Endothelial cell of umbilical vein (primary cell): ENCODE data around the gene NLGN2. TPM values are rescaled to one million over a fixed set of nuclear protein-coding genes. Genes with fewer than 3 reads are reported as not detected.

Experiments
- BruUV-seq: library from RNA; stranded (reverse); fragments of 400-500 nt; replicated peaks from 2 replicates; lab custom pipeline; 2021; lab: Mats Ljungman, UMichigan
- CTCF ChIA-PET: fragments of 300-600, 350-600 bp; sonication (Branson Sonifier 250); formaldehyde crosslinking; loops from one replicate; lab custom pipeline; 2021; ENCODE audit warnings: antibody characterized with exemption, inconsistent platforms; lab: Charles Lee
- POLR2A ChIA-PET: fragments of 300-600, 350-600 bp; sonication (Branson Sonifier 250); formaldehyde crosslinking; loops from one replicate; lab custom pipeline; 2021; ENCODE audit warnings: antibody characterized with exemption, inconsistent platforms; lab: Charles Lee
- DNase-seq: peaks from one replicate; pipeline ENCODE4 v3.0.0-alpha.2; 2011; ENCODE audit warnings: low read depth, low spot score
- FAIRE-seq: peaks from 2 replicates; lab custom pipeline; 2011; peaks lifted over from hg19 to GRCh38; lab: Jason Lieb, UNC
- H2AFZ ChIP-seq: 2 replicates; pipeline ENCODE4 v1.6.0; 2012; ENCODE audit warnings: low read depth, low read length, control low read depth, inconsistent platforms
- H3K27ac ChIP-seq: 2 replicates; pipeline ENCODE4 v1.5.1; 2011; ENCODE audit warnings: low read depth, mild to moderate bottlenecking, control low read depth, low read length, moderate library complexity; ENCODE audit not compliant: insufficient read depth
- H3K27me3 ChIP-seq, 2 experiments: 2 replicates each; pipeline versions ENCODE4 v1.6.0 to v1.6.1; 2011; ENCODE audit warnings: low read length in 2 of 2, mixed read lengths in 1 of 2; ENCODE audit not compliant: control insufficient read depth in 2 of 2, insufficient read depth in 2 of 2
- H3K36me3 ChIP-seq, 2 experiments: 2 replicates in 1 of 2; 3 replicates in 1 of 2; pipeline ENCODE4 v1.5.1; 2011; ENCODE audit warnings: low read length in 2 of 2, mild to moderate bottlenecking in 1 of 2, moderate library complexity in 1 of 2; ENCODE audit not compliant: control insufficient read depth in 2 of 2, insufficient read depth in 2 of 2; ENCODE audit errors: extremely low read depth in 1 of 2
- H3K4me1 ChIP-seq: 3 replicates; pipeline ENCODE4 v1.5.1; 2011; ENCODE audit warnings: mild to moderate bottlenecking, low read length; ENCODE audit not compliant: control insufficient read depth, insufficient read depth; ENCODE audit errors: extremely low read depth
- H3K4me2 ChIP-seq: 2 replicates; pipeline ENCODE4 v1.6.1; 2011; ENCODE audit warnings: low read length, control low read depth, mixed read lengths; ENCODE audit not compliant: insufficient read depth
- H3K4me3 ChIP-seq, 3 experiments: fragments of 200-600 bp in 1 of 3; sonication (generic), shearing (Covaris generic) in 1 of 3; replicated peaks in 1 of 3; 2 replicates each; pipeline ENCODE4 v1.5.1; 2011 to 2016; ENCODE audit warnings: control low read depth in 3 of 3, low read length in 3 of 3, mild to moderate bottlenecking in 2 of 3, inconsistent platforms in 1 of 3, low read depth in 1 of 3, moderate library complexity in 1 of 3; ENCODE audit not compliant: insufficient read depth in 1 of 3
- H3K79me2 ChIP-seq: 2 replicates; pipeline ENCODE4 v1.6.0; 2012; ENCODE audit warnings: low read length, inconsistent platforms; ENCODE audit not compliant: control insufficient read depth, insufficient read depth
- H3K9ac ChIP-seq: replicated peaks from 2 replicates; pipeline ENCODE3; 2011; ENCODE audit warnings: low read length, control low read depth; ENCODE audit not compliant: insufficient read depth; ENCODE audit errors: extremely low read depth
- H3K9me1 ChIP-seq: replicated peaks from 3 replicates; pipeline ENCODE4 v1.6.0; 2011; ENCODE audit warnings: mild to moderate bottlenecking, low read length; ENCODE audit not compliant: control insufficient read depth, insufficient read depth; ENCODE audit errors: extremely low read depth
- H3K9me3 ChIP-seq: replicated peaks from 2 replicates; pipeline ENCODE4 v1.5.1; 2012; ENCODE audit warnings: low read length, inconsistent platforms; ENCODE audit not compliant: control insufficient read depth, insufficient read depth
- H4K20me1 ChIP-seq: replicated peaks from 2 replicates; pipeline ENCODE3; 2011; ENCODE audit warnings: mild to moderate bottlenecking, low read length; ENCODE audit not compliant: control insufficient read depth, insufficient read depth; ENCODE audit errors: extremely low read depth
- CTCF ChIP-seq, 2 donors: IDR thresholded peaks; 1 replicate in 1 of 2; 2 replicates in 1 of 2; pipeline ENCODE4 v1.5.1; 2011; ENCODE audit warnings: low read length in 2 of 2, mild to moderate bottlenecking in 2 of 2, moderate library complexity in 2 of 2, control low read depth in 1 of 2, inconsistent platforms in 1 of 2, low read depth in 1 of 2; ENCODE audit not compliant: insufficient read depth in 1 of 2; ENCODE audit errors: extremely low read depth in 1 of 2
- EZH2 ChIP-seq: IDR thresholded peaks from 2 replicates; pipeline ENCODE4 v1.6.1; 2012; ENCODE audit warnings: borderline replicate concordance, low read depth, mild to moderate bottlenecking, moderate library complexity, low read length, inconsistent platforms; ENCODE audit not compliant: severe bottlenecking
- FOS ChIP-seq: IDR thresholded peaks from 2 replicates; pipeline ENCODE4 v1.6.1; 2011; ENCODE audit warnings: mild to moderate bottlenecking, low read length, moderate library complexity, borderline replicate concordance; ENCODE audit not compliant: insufficient read depth
- GATA2 ChIP-seq: IDR thresholded peaks from 2 replicates; pipeline ENCODE4 v1.7.0; 2011; ENCODE audit warnings: low read depth, mild to moderate bottlenecking, moderate library complexity, mixed read lengths, low read length; ENCODE audit not compliant: insufficient read length, insufficient read depth
- JUN ChIP-seq: IDR thresholded peaks from 2 replicates; pipeline ENCODE4 v1.6.1; 2011; ENCODE audit warnings: borderline replicate concordance, low read depth; ENCODE audit not compliant: insufficient read length, insufficient read depth
- MYC ChIP-seq: IDR thresholded peaks from one replicate; pipeline ENCODE4 v1.6.1; 2011; ENCODE audit warnings: mild to moderate bottlenecking, low read depth, low read length
- POLR2A ChIP-seq: IDR thresholded peaks from 2 replicates; pipeline ENCODE4 v1.6.1; 2012; ENCODE audit warnings: low read depth, mild to moderate bottlenecking, control low read depth, low read length
- POLR2AphosphoS5 ChIP-seq: IDR thresholded peaks from 2 replicates; pipeline ENCODE4 v1.6.1; 2012; ENCODE audit warnings: low read depth, mild to moderate bottlenecking, control low read depth, low read length, moderate library complexity; ENCODE audit not compliant: insufficient read depth
- dilution Hi-C: fragments of 300-500 bp; cut with MboI; formaldehyde crosslinking; loops from one replicate; pipeline ENCODE4 v1.15.0; 2019; ENCODE audit warnings: low sequenced_read_pairs; ENCODE audit not compliant: extremely low pct_ligation_motif_present
- intact Hi-C: fragments of 100-400 bp; cut with micrococcal nuclease; formaldehyde crosslinking; loops from one replicate; pipeline ENCODE4 v1.10.0; 2022
- polyA plus RNA-seq, 4 experiments: library from polyadenylated mRNA; depleted of rRNA in 3 of 4; stranded (reverse) in 3 of 4; unstranded in 1 of 4; fragments of >200 nt; gene quantifications; 2 replicates each; pipeline versions ENCODE4 v1.2.1 to v1.2.3, GENCODE V29; 2011 to 2012; ENCODE audit warnings: missing spikeins in 1 of 4
- total RNA-seq: library from RNA; stranded (reverse); gene quantifications from 2 replicates; pipeline ENCODE4 v1.2.3, GENCODE V29; 2021
- TF ChIP-seq, protein P1 (sequence below): IDR thresholded peaks from 2 replicates; pipeline ENCODE4 v1.6.1; 2011; ENCODE audit not compliant: insufficient read depth, insufficient read length

The NLGN2 gene
- total and polyA plus RNA-seq, 2 donors (not counting 3 experiments of a cell fraction or from before 2014, with no cell fraction given) = 15.4 to 25.9 TPM

GRCh38 chr17:7465597-7466275 is 58.1 kb downstream of the NLGN2 start:
- ChIA-PET CTCF (interaction anchor here (1.0 to 3.3 kb wide), 2 partner anchors 11 to 29 kb away, joined by 3 to 11 read pairs; no protein-coding TSS in a partner anchor), POLR2A (no interaction called here)
- Histone ChIP-seq H3K4me1 (no peaks in the 10 kb centered on the region), H3K4me3 (no peak overlapping the region), H3K9me3 (no peaks in the 10 kb centered on the region), H4K20me1 (no peaks in the 10 kb centered on the region), H3K79me2 (peaks cover 11% of the 10 kb centered on the region), H3K27me3 (no peaks in the 10 kb centered on the region), H3K4me2 (no peak overlapping the region), H3K36me3 (peaks cover 0 to 16% of the 10 kb centered on the region in 2 experiments), H3K27ac (no peak overlapping the region), H3K9ac (no peak overlapping the region), H2AFZ (no peak overlapping the region), H3K9me1 (no peaks in the 10 kb centered on the region)
- dilution Hi-C loops = no loop called here
- intact Hi-C loops = no loop called here
- DNase-seq (no peak), FAIRE-seq (no peak)
- no peak for TF ChIP-seq FOS
- TF ChIP-seq POLR2AphosphoS5 = no peak
- no peak for TF ChIP-seq MYC
- TF ChIP-seq POLR2A = no peak
- no peak for TF ChIP-seq EZH2
- no peak for TF ChIP-seq CTCF (IDR thresholded peaks at IDR 0.05; ENCODE audit: extremely low read depth in 1 of 2, insufficient read depth in 1 of 2, low read depth in 1 of 2, low read length in 2 of 2)
- no peak for TF ChIP-seq JUN
- TF ChIP-seq, protein P1, sequence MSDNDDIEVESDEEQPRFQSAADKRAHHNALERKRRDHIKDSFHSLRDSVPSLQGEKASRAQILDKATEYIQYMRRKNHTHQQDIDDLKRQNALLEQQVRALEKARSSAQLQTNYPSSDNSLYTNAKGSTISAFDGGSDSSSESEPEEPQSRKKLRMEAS = no peak
- TF ChIP-seq GATA2 = no peak
- no TSS peak for BruUV-seq
